ENCODE results near the gene VGLL1. TPM values are rescaled to one million over a fixed set of nuclear protein-coding genes. Genes with fewer than 3 reads are reported as not detected.

The VGLL1 gene
- total RNA-seq, 1 donor from 2014 or later, result 0.26 TPM

DNA sequence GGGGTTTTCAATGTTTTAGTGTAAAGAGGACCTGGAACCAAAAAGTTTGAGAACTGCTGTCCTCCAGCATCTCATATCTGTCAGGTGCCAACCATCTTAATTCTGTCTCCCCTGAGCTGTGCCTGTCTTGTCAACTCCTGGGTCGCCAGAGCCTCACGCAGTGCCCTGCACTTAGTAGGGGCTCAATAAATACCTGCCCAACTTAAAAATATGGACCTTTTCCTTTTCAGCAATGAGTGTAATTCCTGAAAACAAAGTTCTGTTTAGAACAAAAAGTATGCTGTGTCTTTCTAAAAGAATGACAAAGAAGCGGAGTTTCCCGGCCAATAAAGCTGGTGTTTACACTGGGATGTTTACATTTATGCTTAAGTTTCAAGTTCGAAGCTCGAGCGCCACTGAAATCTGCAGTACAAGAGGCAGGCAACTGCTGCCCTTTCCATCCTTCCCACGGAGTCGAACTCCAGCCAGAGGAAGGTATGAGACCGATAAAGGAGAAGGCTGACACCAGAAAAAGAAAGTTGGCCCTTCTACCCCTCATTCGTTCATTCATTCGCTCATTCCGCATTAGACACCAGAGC, 35.7 kb upstream of the VGLL1 start:
- FAIRE-seq (no peak), DNase-seq (ENCODE audit: low read depth) (no peak)
- TF ChIP-seq CTCF (IDR thresholded peaks at IDR 0.05; ENCODE audit: insufficient read depth, low read length, severe bottlenecking), result no peak
- Histone ChIP-seq H3K27me3 (ENCODE audit: control insufficient read depth, insufficient read depth, low read length) (no peaks in the 10 kb centered on the region), H3K4me3 (ENCODE audit: low read depth, low read length) (peak overlapping the region; percentile 62), H3K36me3 (ENCODE audit: control insufficient read depth, insufficient read depth, low read length) (no peaks in the 10 kb centered on the region)

GRCh38 chrX:136496764-136497555, 35.1 kb upstream of the VGLL1 start:
- Histone ChIP-seq H3K27me3 (ENCODE audit: control insufficient read depth, insufficient read depth, low read length) (no peaks in the 10 kb centered on the region), H3K36me3 (ENCODE audit: control insufficient read depth, insufficient read depth, low read length) (no peaks in the 10 kb centered on the region), H3K4me3 (ENCODE audit: low read depth, low read length) (peak overlapping the region; percentile 62)
- FAIRE-seq (no peak), DNase-seq (ENCODE audit: low read depth) (peak; percentile 62)
- TF ChIP-seq CTCF (IDR thresholded peaks at IDR 0.05; ENCODE audit: insufficient read depth, low read length, severe bottlenecking), result no peak

- H3K4me3 ChIP-seq (ENCODE audit: low read depth, low read length), result peak within 1 kb of the TSS; percentile 62
- H3K36me3 ChIP-seq (ENCODE audit: control insufficient read depth, insufficient read depth, low read length), result no peaks in the 10 kb centered on the region
- TF ChIP-seq CTCF (IDR thresholded peaks at IDR 0.05; ENCODE audit: insufficient read depth, low read length, severe bottlenecking), result no peak
- DNase-seq (ENCODE audit: low read depth), result peak; percentile 4
- FAIRE-seq, result no peak
- H3K27me3 ChIP-seq (ENCODE audit: control insufficient read depth, insufficient read depth, low read length), result no peaks in the 10 kb centered on the region
Measured at GRCh38 chrX:136497556-136498052, 34.4 kb upstream of the VGLL1 start, which contains the start of gene HTATSF1. TSS of gene HTATSF1 (plus strand) at chrX:136497592. CDS start at chrX:136497685, 93 bp downstream.

DNA sequence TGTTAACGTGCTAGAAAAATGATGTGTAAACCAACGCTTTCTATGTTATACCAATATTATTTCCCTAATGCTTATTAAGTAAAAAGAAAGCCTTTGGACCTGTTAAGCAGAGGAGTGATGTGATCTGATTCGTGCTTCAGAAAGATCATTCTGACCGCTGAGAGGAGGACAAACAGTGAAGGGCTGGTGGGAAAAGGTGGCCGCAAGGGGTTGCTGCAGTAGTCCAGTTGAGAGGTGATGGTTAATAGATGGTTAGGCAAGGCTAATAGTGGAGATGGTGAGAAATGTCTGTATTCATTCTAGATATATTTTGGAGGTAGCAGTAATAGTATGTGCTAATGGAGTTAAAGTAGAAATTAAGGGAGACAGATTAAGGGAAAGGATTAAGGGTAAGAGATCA, 12.9 kb upstream of the VGLL1 start:
- no peak for DNase-seq (ENCODE audit: low read depth)
- H3K27me3 ChIP-seq (ENCODE audit: control insufficient read depth, insufficient read depth, low read length), result peaks cover 2% of the 10 kb centered on the region
- no peak for TF ChIP-seq CTCF (IDR thresholded peaks at IDR 0.05; ENCODE audit: insufficient read depth, low read length, severe bottlenecking)
- no peak overlapping the region for H3K4me3 ChIP-seq (ENCODE audit: low read depth, low read length)
- no peaks in the 10 kb centered on the region for H3K36me3 ChIP-seq (ENCODE audit: control insufficient read depth, insufficient read depth, low read length)
- no peak for FAIRE-seq

DNA sequence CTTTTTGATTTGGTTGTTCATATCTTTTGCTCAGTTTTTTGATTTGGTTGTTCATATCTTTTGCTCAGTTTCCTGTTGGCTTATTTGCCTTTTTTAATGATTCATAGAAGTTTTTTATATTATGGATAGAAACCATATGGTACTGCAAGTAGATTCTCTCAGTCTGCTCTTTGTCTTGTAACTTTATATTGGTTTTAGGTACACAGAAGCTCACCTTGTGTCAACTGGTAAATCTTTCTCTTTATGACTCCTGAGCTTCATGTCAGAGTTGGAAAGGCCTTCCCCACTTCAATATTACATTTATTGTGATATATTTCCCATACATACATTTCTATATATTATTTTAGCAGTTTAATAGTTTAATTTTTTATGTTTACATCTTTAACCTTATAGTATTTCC, 8.2 kb upstream of the VGLL1 start:
- Histone ChIP-seq H3K4me3 (ENCODE audit: low read depth, low read length) (no peak overlapping the region), H3K36me3 (ENCODE audit: control insufficient read depth, insufficient read depth, low read length) (no peaks in the 10 kb centered on the region), H3K27me3 (ENCODE audit: control insufficient read depth, insufficient read depth, low read length) (no peaks in the 10 kb centered on the region)
- FAIRE-seq (no peak), DNase-seq (ENCODE audit: low read depth) (no peak)
- no peak for TF ChIP-seq CTCF (IDR thresholded peaks at IDR 0.05; ENCODE audit: insufficient read depth, low read length, severe bottlenecking)

Data from bronchial epithelial cell (primary cell).